HCT116 (cell line): Measurements from ENCODE around the gene KCNK3. TPM values are rescaled to one million over a fixed set of nuclear protein-coding genes. Genes with fewer than 3 reads are reported as not detected.

Experiments
- ATAC-seq: fragments of 200-7000 bp; cut with Tn5 transposase; 2 replicates; pipeline ENCODE4 v1.9.1; 2020; ENCODE audit warnings: mild to moderate bottlenecking, moderate library complexity
- BruUV-seq: library from RNA; stranded (reverse); fragments of 400-500 nt; replicated peaks from 2 replicates; lab custom pipeline; 2021; lab: Mats Ljungman, UMichigan
- CTCF ChIA-PET: fragments of 300-600 bp; sonication (Branson Sonifier 250); formaldehyde crosslinking; loops from one replicate; lab custom pipeline; 2021; ENCODE audit warnings: antibody characterized with exemption; lab: Charles Lee
- POLR2A ChIA-PET: fragments of 300-600, 350-600 bp; sonication (Branson Sonifier 250); formaldehyde crosslinking; loops from one replicate; lab custom pipeline; 2021; ENCODE audit warnings: antibody characterized with exemption; lab: Charles Lee
- RAD21 ChIA-PET, 2 experiments: fragments of 300-600 bp; sonication (Branson Sonifier 250); formaldehyde crosslinking; loops; one replicate each; lab custom pipeline; 2023; ENCODE audit warnings: low total read pairs in 2 of 2; ENCODE audit not compliant: uncharacterized antibody in 2 of 2, unreplicated experiment in 2 of 2, low non-redundant PET in 1 of 2; lab: Charles Lee
- DNase-seq: peaks from one replicate; pipeline ENCODE4 v3.0.0-alpha.2; 2010; ENCODE audit warnings: low read depth, low spot score
- H2AFZ ChIP-seq: fragments of 200-600 bp; shearing (Covaris generic), sonication (generic); 2 replicates; pipeline ENCODE4 v1.6.1; 2017; ENCODE audit warnings: low read depth, mixed run types, mixed read lengths, antibody characterized with exemption, low read length; ENCODE audit not compliant: poor library complexity, severe bottlenecking
- H3K27ac ChIP-seq: 2 replicates; pipeline ENCODE4 v1.5.1; 2012; ENCODE audit warnings: low read depth, low read length
- H3K27me3 ChIP-seq: fragments of 200-600 bp; sonication (generic); 2 replicates; pipeline ENCODE4 v1.6.1; 2016; ENCODE audit warnings: mixed run types, low read length, mixed read lengths; ENCODE audit not compliant: insufficient read depth
- H3K36me3 ChIP-seq, 2 experiments: fragments of 200-500 bp in 1 of 2; fragments of 200-600 bp in 1 of 2; sonication (Bioruptor generic) in 1 of 2; sonication (generic) in 1 of 2; 2 replicates each; pipeline versions ENCODE4 v1.5.1 to v1.6.1; 2014 to 2016; ENCODE audit warnings: low read length in 2 of 2, inconsistent platforms in 1 of 2, mixed read lengths in 1 of 2, mixed run types in 1 of 2; ENCODE audit not compliant: insufficient read depth in 2 of 2, control insufficient read depth in 1 of 2
- H3K4me1 ChIP-seq, 2 experiments: fragments of 200-600 bp in 1 of 2; sonication (generic) in 1 of 2; 2 replicates each; pipeline versions ENCODE4 v1.5.1 to v1.6.1; 2012 to 2017; ENCODE audit warnings: low read length in 2 of 2, inconsistent platforms in 1 of 2, mild to moderate bottlenecking in 1 of 2, mixed read lengths in 1 of 2, mixed run types in 1 of 2, moderate library complexity in 1 of 2; ENCODE audit not compliant: insufficient read depth in 2 of 2, control insufficient read depth in 1 of 2
- H3K4me2 ChIP-seq: fragments of 200-600 bp; sonication (generic); 2 replicates; pipeline ENCODE4 v1.6.1; 2017; ENCODE audit warnings: mixed run types, low read length, mixed read lengths
- H3K4me3 ChIP-seq, 2 experiments: fragments of 200-600 bp in 1 of 2; sonication (generic) in 1 of 2; replicated peaks in 1 of 2; 2 replicates each; pipeline ENCODE4 v1.5.1; 2011 to 2016; ENCODE audit warnings: low read length in 2 of 2, control low read depth in 1 of 2, low read depth in 1 of 2, mild to moderate bottlenecking in 1 of 2, mixed read lengths in 1 of 2, mixed run types in 1 of 2
- H3K79me2 ChIP-seq: fragments of 200-600 bp; sonication (generic); 2 replicates; pipeline ENCODE4 v1.6.1; 2017; ENCODE audit warnings: mild to moderate bottlenecking, mixed run types, low read length, moderate library complexity, mixed read lengths; ENCODE audit not compliant: insufficient read depth
- H3K9ac ChIP-seq: fragments of 200-600 bp; sonication (generic); 2 replicates; pipeline ENCODE4 v1.6.1; 2016; ENCODE audit warnings: low read length, mixed read lengths
- H3K9me2 ChIP-seq: fragments of 200-600 bp; sonication (generic), shearing (Covaris generic); 2 replicates; pipeline ENCODE4 v1.6.1; 2017; ENCODE audit warnings: mixed run types, mild to moderate bottlenecking, moderate library complexity; ENCODE audit not compliant: insufficient read depth
- H3K9me3 ChIP-seq, 2 experiments: fragments of 200-500 bp in 1 of 2; fragments of 200-600 bp in 1 of 2; sonication (Bioruptor generic) in 1 of 2; sonication (generic) in 1 of 2; 2 replicates each; pipeline ENCODE4 v1.6.1; 2014 to 2017; ENCODE audit warnings: low read length in 2 of 2, mixed read lengths in 2 of 2, inconsistent platforms in 1 of 2, low read depth in 1 of 2, mild to moderate bottlenecking in 1 of 2, mixed run types in 1 of 2, moderate library complexity in 1 of 2; ENCODE audit not compliant: control insufficient read depth in 1 of 2, insufficient read depth in 1 of 2
- H4K20me1 ChIP-seq: fragments of 200-600 bp; sonication (generic), shearing (Covaris generic); 2 replicates; pipeline ENCODE4 v1.6.1; 2017; ENCODE audit warnings: mixed run types, mild to moderate bottlenecking, moderate library complexity; ENCODE audit not compliant: insufficient read depth
- CBX3 ChIP-seq: IDR thresholded peaks from 2 replicates; pipeline ENCODE4 v1.6.1; 2012; ENCODE audit warnings: low read depth
- CEBPB ChIP-seq: IDR thresholded peaks from 2 replicates; pipeline ENCODE4 v1.6.1; 2012; ENCODE audit warnings: low read depth
- ELF1 ChIP-seq: IDR thresholded peaks from 2 replicates; pipeline ENCODE4 v1.6.1; 2012; ENCODE audit warnings: low read depth, borderline replicate concordance
- EZH2 ChIP-seq: fragments of 200-600 bp; sonication (generic); IDR thresholded peaks from 2 replicates; pipeline ENCODE4 v1.6.1; 2017; ENCODE audit warnings: antibody characterized with exemption, mixed run types
- EZH2phosphoT487 ChIP-seq: fragments of 200-600 bp; IDR thresholded peaks from 2 replicates; pipeline ENCODE4 v1.6.1; 2018; ENCODE audit warnings: antibody characterized with exemption, borderline replicate concordance
- JUND ChIP-seq: IDR thresholded peaks from 2 replicates; pipeline ENCODE4 v1.6.1; 2012
- POLR2AphosphoS5 ChIP-seq: IDR thresholded peaks from 2 replicates; pipeline ENCODE4 v1.6.1; 2011; ENCODE audit warnings: mild to moderate bottlenecking, low read depth, low read length, moderate library complexity
- RAD21 ChIP-seq: IDR thresholded peaks from 2 replicates; pipeline ENCODE4 v1.6.1; 2012; ENCODE audit warnings: low read depth, mild to moderate bottlenecking
- SIN3A ChIP-seq: IDR thresholded peaks from 2 replicates; pipeline ENCODE4 v1.6.1; 2012; ENCODE audit warnings: low read depth
- SP1 ChIP-seq: IDR thresholded peaks from 2 replicates; pipeline ENCODE4 v1.6.1; 2012; ENCODE audit warnings: low read depth
- SRF ChIP-seq: IDR thresholded peaks from 2 replicates; pipeline ENCODE4 v1.6.1; 2012; ENCODE audit warnings: low read depth
- YY1 ChIP-seq: IDR thresholded peaks from 2 replicates; pipeline ENCODE4 v1.6.1; 2011; ENCODE audit warnings: low read length, low read depth, moderate library complexity, mild to moderate bottlenecking; ENCODE audit not compliant: insufficient replicate concordance; ENCODE audit errors: extremely low read depth
- ZFX ChIP-seq: fragments of 450-650 bp; IDR thresholded peaks from 2 replicates; pipeline ENCODE4 v1.6.1; 2017
- ZNF274 ChIP-seq: fragments of 200-500 bp; sonication (Bioruptor generic); IDR thresholded peaks from 2 replicates; pipeline ENCODE4 v1.6.1; 2014; ENCODE audit warnings: mild to moderate bottlenecking, low read depth, low read length, inconsistent platforms
- intact Hi-C: fragments of 100-400 bp; cut with micrococcal nuclease; formaldehyde crosslinking; loops from 2 replicates; pipeline ENCODE4 v1.10.0; 2022
- total RNA-seq: library from RNA; stranded (reverse); gene quantifications from one replicate; pipeline ENCODE4 v1.2.1, GENCODE V29; 2021; ENCODE audit not compliant: unreplicated experiment
- TF ChIP-seq, protein P1 (sequence below): IDR thresholded peaks from 2 replicates; pipeline ENCODE4 v1.6.1; 2012; ENCODE audit warnings: low read depth
- TF ChIP-seq, protein P2 (sequence below), 3 experiments: fragments of 200-600 bp in 1 of 3; sonication (generic) in 1 of 3; IDR thresholded peaks in 2 of 3; conservative IDR thresholded peaks in 1 of 3; 2 replicates each; pipeline ENCODE4 v1.5.1; 2012 to 2017; ENCODE audit warnings: low read depth in 2 of 3, low read length in 2 of 3, antibody characterized with exemption in 1 of 3, borderline replicate concordance in 1 of 3, control low read depth in 1 of 3, mild to moderate bottlenecking in 1 of 3, mixed read lengths in 1 of 3, mixed run types in 1 of 3, moderate library complexity in 1 of 3; ENCODE audit not compliant: insufficient read depth in 1 of 3
- TF ChIP-seq, protein P3 (sequence below): IDR thresholded peaks from 2 replicates; pipeline ENCODE4 v1.6.1; 2012
- TF ChIP-seq, protein P4 (sequence below): IDR thresholded peaks from 2 replicates; pipeline ENCODE4 v1.6.1; 2011; ENCODE audit warnings: mild to moderate bottlenecking, low read length, moderate library complexity; ENCODE audit not compliant: insufficient replicate concordance; ENCODE audit errors: extremely low read depth
- TF ChIP-seq, protein P5 (sequence below): IDR thresholded peaks from 2 replicates; pipeline ENCODE4 v1.6.1; 2012

The KCNK3 gene
- total RNA-seq, 1 experiment from 2014 or later: 0.71 TPM

DNA sequence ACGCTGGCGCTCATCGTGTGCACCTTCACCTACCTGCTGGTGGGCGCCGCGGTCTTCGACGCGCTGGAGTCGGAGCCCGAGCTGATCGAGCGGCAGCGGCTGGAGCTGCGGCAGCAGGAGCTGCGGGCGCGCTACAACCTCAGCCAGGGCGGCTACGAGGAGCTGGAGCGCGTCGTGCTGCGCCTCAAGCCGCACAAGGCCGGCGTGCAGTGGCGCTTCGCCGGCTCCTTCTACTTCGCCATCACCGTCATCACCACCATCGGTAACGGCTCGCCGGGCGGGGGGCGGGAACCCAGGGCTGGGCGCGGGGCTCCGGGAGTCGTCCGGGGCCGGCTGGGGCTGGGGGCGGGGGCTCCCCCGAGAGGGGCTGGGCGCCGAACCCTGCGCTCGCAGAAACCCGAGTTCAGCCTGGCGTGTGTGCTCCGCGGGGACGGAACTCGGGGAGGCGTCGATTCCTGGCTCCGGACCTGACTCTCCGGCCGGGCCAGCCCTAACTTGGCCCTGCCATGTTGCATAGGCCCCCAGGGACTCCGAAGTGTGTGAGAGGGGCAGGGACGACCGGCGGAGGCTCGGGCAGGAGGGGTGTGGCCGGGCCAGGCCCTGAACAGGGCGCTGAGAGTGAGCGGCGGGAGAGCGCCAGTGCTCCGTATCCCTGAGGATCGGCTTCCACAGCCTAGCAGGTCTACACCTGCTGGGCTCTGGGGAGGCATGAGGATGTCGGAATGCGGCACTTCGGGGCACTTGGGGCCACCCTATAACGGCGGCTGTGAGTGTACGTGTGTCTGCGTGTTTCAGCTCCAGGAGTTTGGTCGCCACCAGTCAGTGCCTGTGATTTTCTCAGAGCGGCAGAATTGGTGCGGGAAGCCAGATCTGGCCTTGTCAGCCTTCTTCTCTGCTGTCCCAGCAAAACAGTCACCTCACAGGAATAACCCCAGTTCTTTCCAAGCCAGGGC is 651 bp downstream of the KCNK3 start:
- no peak overlapping the region for H3K27ac ChIP-seq
- BruUV-seq: no TSS peak
- H3K9me3 ChIP-seq: no peaks in the 10 kb centered on the region
- H3K9me2 ChIP-seq: no peaks in the 10 kb centered on the region
- ATAC-seq (no peak), DNase-seq (no peak)
- TF ChIP-seq, protein P1, sequence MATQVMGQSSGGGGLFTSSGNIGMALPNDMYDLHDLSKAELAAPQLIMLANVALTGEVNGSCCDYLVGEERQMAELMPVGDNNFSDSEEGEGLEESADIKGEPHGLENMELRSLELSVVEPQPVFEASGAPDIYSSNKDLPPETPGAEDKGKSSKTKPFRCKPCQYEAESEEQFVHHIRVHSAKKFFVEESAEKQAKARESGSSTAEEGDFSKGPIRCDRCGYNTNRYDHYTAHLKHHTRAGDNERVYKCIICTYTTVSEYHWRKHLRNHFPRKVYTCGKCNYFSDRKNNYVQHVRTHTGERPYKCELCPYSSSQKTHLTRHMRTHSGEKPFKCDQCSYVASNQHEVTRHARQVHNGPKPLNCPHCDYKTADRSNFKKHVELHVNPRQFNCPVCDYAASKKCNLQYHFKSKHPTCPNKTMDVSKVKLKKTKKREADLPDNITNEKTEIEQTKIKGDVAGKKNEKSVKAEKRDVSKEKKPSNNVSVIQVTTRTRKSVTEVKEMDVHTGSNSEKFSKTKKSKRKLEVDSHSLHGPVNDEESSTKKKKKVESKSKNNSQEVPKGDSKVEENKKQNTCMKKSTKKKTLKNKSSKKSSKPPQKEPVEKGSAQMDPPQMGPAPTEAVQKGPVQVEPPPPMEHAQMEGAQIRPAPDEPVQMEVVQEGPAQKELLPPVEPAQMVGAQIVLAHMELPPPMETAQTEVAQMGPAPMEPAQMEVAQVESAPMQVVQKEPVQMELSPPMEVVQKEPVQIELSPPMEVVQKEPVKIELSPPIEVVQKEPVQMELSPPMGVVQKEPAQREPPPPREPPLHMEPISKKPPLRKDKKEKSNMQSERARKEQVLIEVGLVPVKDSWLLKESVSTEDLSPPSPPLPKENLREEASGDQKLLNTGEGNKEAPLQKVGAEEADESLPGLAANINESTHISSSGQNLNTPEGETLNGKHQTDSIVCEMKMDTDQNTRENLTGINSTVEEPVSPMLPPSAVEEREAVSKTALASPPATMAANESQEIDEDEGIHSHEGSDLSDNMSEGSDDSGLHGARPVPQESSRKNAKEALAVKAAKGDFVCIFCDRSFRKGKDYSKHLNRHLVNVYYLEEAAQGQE: no peak
- TF ChIP-seq, protein P2, sequence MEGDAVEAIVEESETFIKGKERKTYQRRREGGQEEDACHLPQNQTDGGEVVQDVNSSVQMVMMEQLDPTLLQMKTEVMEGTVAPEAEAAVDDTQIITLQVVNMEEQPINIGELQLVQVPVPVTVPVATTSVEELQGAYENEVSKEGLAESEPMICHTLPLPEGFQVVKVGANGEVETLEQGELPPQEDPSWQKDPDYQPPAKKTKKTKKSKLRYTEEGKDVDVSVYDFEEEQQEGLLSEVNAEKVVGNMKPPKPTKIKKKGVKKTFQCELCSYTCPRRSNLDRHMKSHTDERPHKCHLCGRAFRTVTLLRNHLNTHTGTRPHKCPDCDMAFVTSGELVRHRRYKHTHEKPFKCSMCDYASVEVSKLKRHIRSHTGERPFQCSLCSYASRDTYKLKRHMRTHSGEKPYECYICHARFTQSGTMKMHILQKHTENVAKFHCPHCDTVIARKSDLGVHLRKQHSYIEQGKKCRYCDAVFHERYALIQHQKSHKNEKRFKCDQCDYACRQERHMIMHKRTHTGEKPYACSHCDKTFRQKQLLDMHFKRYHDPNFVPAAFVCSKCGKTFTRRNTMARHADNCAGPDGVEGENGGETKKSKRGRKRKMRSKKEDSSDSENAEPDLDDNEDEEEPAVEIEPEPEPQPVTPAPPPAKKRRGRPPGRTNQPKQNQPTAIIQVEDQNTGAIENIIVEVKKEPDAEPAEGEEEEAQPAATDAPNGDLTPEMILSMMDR (IDR thresholded peaks at IDR 0.05 in 2 of 3, conservative IDR thresholded peaks at IDR 0.05 in 1 of 3; ENCODE audit: borderline replicate concordance in 1 of 3, insufficient read depth in 1 of 3, low read depth in 2 of 3, low read length in 2 of 3): no peak
- no peak for TF ChIP-seq RAD21
- no peak for TF ChIP-seq SIN3A
- TF ChIP-seq, protein P3, sequence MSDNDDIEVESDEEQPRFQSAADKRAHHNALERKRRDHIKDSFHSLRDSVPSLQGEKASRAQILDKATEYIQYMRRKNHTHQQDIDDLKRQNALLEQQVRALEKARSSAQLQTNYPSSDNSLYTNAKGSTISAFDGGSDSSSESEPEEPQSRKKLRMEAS: no peak
- no peak for TF ChIP-seq CBX3
- TF ChIP-seq ZNF274: no peak
- TF ChIP-seq SP1: no peak
- no peak for TF ChIP-seq CEBPB
- TF ChIP-seq EZH2: no peak
- TF ChIP-seq SRF: no peak
- no peak for TF ChIP-seq YY1
- TF ChIP-seq POLR2AphosphoS5: no peak
- TF ChIP-seq JUND: no peak
- TF ChIP-seq EZH2phosphoT487: no peak
- no peak for TF ChIP-seq ELF1
- TF ChIP-seq, protein P4, sequence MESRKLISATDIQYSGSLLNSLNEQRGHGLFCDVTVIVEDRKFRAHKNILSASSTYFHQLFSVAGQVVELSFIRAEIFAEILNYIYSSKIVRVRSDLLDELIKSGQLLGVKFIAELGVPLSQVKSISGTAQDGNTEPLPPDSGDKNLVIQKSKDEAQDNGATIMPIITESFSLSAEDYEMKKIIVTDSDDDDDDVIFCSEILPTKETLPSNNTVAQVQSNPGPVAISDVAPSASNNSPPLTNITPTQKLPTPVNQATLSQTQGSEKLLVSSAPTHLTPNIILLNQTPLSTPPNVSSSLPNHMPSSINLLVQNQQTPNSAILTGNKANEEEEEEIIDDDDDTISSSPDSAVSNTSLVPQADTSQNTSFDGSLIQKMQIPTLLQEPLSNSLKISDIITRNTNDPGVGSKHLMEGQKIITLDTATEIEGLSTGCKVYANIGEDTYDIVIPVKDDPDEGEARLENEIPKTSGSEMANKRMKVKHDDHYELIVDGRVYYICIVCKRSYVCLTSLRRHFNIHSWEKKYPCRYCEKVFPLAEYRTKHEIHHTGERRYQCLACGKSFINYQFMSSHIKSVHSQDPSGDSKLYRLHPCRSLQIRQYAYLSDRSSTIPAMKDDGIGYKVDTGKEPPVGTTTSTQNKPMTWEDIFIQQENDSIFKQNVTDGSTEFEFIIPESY: no peak
- TF ChIP-seq, protein P5, sequence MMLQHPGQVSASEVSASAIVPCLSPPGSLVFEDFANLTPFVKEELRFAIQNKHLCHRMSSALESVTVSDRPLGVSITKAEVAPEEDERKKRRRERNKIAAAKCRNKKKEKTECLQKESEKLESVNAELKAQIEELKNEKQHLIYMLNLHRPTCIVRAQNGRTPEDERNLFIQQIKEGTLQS: no peak
- TF ChIP-seq ZFX: no peak
- RAD21 ChIA-PET: no interaction called here
- no peaks in the 10 kb centered on the region for H4K20me1 ChIP-seq
- no peak overlapping the region for H3K4me3 ChIP-seq
- no peak overlapping the region for H3K9ac ChIP-seq
- H2AFZ ChIP-seq: no peak overlapping the region
- POLR2A ChIA-PET: interaction anchor here (1.0 kb wide), 1 partner anchor 27 kb away, joined by 3 read pairs; no protein-coding TSS in a partner anchor
- H3K4me1 ChIP-seq: peaks cover 6 to 19% of the 10 kb centered on the region in 2 experiments
- no peaks in the 10 kb centered on the region for H3K27me3 ChIP-seq
- H3K79me2 ChIP-seq: no peaks in the 10 kb centered on the region
- intact Hi-C loops: no loop called here
- H3K36me3 ChIP-seq: no peaks in the 10 kb centered on the region
- CTCF ChIA-PET: no interaction called here
- H3K4me2 ChIP-seq: no peak overlapping the region
